CD4-positive, alpha-beta T cell (primary cell): ENCODE measurements around the gene ACVR1B. TPM values are rescaled to one million over a fixed set of nuclear protein-coding genes. Genes with fewer than 3 reads are reported as not detected.

Experiments
- ATAC-seq: fragments of 200-7000 bp; cut with Tn5 transposase; one replicate; pipeline ENCODE4 v1.10.0; 2022; ENCODE audit warnings: mild to moderate bottlenecking; ENCODE audit not compliant: poor library complexity
- CTCF ChIA-PET: fragments of 350-600 bp; sonication (Branson Sonifier 250); formaldehyde crosslinking; loops from one replicate; lab custom pipeline; 2021; ENCODE audit warnings: antibody characterized with exemption, inconsistent platforms; lab: Charles Lee
- POLR2A ChIA-PET: fragments of 350-600 bp; sonication (Branson Sonifier 250); formaldehyde crosslinking; loops from one replicate; lab custom pipeline; 2021; ENCODE audit warnings: antibody characterized with exemption, inconsistent platforms; lab: Charles Lee
- DNase-seq, 14 experiments: peaks; one replicate each; pipeline ENCODE4 v3.0.0-alpha.2; 2013 to 2020; ENCODE audit warnings: mixed read lengths in 2 of 14
- H3K27ac ChIP-seq, 2 donors: one replicate each; pipeline versions ENCODE4 v1.5.1 to v1.7.0; 2013; ENCODE audit warnings: low read length in 2 of 2, low read depth in 1 of 2, mild to moderate bottlenecking in 1 of 2
- H3K27me3 ChIP-seq, 2 experiments: 1 replicate in 1 of 2; 2 replicates in 1 of 2; pipeline versions ENCODE4 v1.6.1 to v1.7.0; 2013; ENCODE audit warnings: low read length in 2 of 2, control low read depth in 1 of 2, mild to moderate bottlenecking in 1 of 2, moderate library complexity in 1 of 2; ENCODE audit not compliant: insufficient read depth in 2 of 2, control insufficient read depth in 1 of 2
- H3K36me3 ChIP-seq: one replicate; pipeline ENCODE4 v1.6.1; 2013; ENCODE audit warnings: low read length, control low read depth; ENCODE audit not compliant: insufficient read depth
- H3K4me1 ChIP-seq: one replicate; pipeline ENCODE4 v1.6.1; 2013; ENCODE audit warnings: low read length, control low read depth; ENCODE audit not compliant: insufficient read depth
- H3K4me3 ChIP-seq: one replicate; pipeline ENCODE4 v1.5.1; 2013; ENCODE audit warnings: mild to moderate bottlenecking, low read length, moderate library complexity
- H3K9me3 ChIP-seq, 2 experiments: 1 replicate in 1 of 2; 2 replicates in 1 of 2; pipeline versions ENCODE4 v1.6.1 to v1.7.0; 2013; ENCODE audit warnings: low read length in 2 of 2, mild to moderate bottlenecking in 2 of 2, control low read depth in 1 of 2, moderate library complexity in 1 of 2; ENCODE audit not compliant: control insufficient read depth in 1 of 2, insufficient read depth in 1 of 2
- H3K27ac Mint-ChIP-seq: one replicate; pipeline ENCODE4 v1.8.0; 2020; ENCODE audit warnings: mixed read lengths
- H3K27me3 Mint-ChIP-seq: one replicate; pipeline ENCODE4 v1.8.0; 2021; ENCODE audit warnings: mixed read lengths
- H3K36me3 Mint-ChIP-seq: one replicate; pipeline ENCODE4 v1.8.0; 2021; ENCODE audit warnings: low read depth, mixed read lengths
- H3K4me1 Mint-ChIP-seq: one replicate; pipeline ENCODE4 v1.8.0; 2021; ENCODE audit warnings: low read depth, mixed read lengths
- H3K4me3 Mint-ChIP-seq: one replicate; pipeline ENCODE4 v1.8.0; 2020; ENCODE audit warnings: mild to moderate bottlenecking, mixed read lengths
- H3K9me3 Mint-ChIP-seq: one replicate; pipeline ENCODE4 v1.8.0; 2020; ENCODE audit warnings: mixed read lengths
- intact Hi-C, 2 experiments: fragments of 100-400 bp; cut with DNase I in 1 of 2; cut with micrococcal nuclease in 1 of 2; formaldehyde crosslinking; loops; one replicate each; pipeline versions ENCODE4 v1.15.1 to v1.9.0; 2023 to 2025; cut with DNase I, micrococcal nuclease
- total RNA-seq, 174 experiments: library from RNA in 2 of 174; stranded (reverse) in 2 of 174; gene quantifications; one replicate each; pipeline ENCODE4 v1.2.3 and lab custom pipeline; 2021 to 2026
- TF ChIP-seq, protein P1 (sequence below): fragments of 200-600 bp; IDR thresholded peaks from one replicate; pipeline ENCODE4 v1.8.0; 2022; ENCODE audit warnings: antibody characterized with exemption, mild to moderate bottlenecking

The ACVR1B gene
- total RNA-seq, 2 experiments from 2014 or later = 14.2 to 14.5 TPM

DNA sequence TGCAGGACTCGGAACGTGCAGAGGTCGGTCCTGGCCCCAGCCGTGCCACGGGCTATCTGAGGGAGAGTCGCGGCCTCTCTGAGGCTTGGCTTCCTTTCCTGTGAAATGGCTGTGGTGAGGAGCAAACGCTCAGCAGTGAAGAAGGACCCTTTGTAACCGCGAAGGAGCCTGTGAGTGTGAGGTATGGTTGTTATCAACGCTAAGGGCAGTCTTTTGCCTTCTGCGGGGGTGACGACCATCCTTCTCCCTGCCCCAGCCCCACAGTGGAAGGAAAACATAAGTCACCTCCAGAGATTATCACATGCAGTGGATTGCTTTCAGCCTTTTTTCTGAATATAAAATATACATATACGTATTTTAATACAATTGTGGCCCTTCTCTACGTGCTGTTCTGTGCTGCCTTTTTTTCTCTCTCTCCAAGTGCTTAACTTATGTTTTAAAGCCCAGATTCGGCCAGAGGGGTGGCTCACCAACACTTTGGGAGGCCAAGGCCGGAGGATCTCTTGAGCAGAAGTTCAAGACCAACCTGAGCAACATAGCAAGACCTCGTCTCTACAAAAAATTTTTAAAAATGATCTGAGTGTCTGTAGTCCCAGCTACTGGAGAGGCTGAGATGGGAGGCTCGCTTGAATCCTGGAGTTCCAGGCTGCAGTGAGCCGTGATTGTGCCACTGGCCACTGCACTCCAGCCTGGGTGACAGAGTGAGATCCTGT, 72.6 kb downstream of the ACVR1B start:
- H3K36me3 ChIP-seq = no peaks in the 10 kb centered on the region
- H3K4me1 Mint-ChIP-seq = peaks cover 39% of the 10 kb centered on the region

DNA sequence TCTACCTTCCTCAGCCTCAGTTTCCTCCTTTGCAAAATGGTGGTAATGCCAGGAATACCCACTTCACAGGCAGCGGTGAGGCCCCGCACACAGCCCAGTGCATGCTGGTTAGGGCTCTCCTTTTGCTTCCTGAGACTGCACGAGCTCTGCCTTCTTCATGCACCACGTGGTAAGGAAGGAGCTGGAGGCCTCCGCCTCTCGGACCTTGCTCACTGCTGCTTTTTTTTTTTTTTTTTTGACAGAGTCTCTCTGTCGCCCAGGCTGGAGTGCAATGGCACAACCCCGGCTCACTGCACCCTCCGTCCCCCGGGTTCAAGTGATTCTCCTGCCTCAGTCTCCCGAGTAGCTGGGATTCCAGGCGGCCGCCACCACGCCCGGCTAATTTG, 73.3 kb downstream of the ACVR1B start:
- Mint-ChIP-seq H3K4me3 (peak overlapping the region; percentile 90), H3K9me3 (no peaks in the 10 kb centered on the region), H3K27ac (peak overlapping the region; percentile 77), H3K36me3 (no peaks in the 10 kb centered on the region), H3K4me1 (peaks cover 39% of the 10 kb centered on the region), H3K27me3 (no peaks in the 10 kb centered on the region)
- no peaks in the 10 kb centered on the region for H3K36me3 ChIP-seq
- intact Hi-C loops = loop anchor here (1.0 to 10.0 kb wide), 9 partner anchors 18 to 980 kb away; partner anchors contain the start of genes ATG101 (in 2 of the 2), ACVR1B (in 1 of the 2), EIF4B (in 1 of the 2) and NR4A1 (in 1 of the 2)
- DNase-seq (peak in 7 of 14 experiments; percentile 17 to 73 (median 58)), ATAC-seq (no peak)
- TF ChIP-seq, protein P1, sequence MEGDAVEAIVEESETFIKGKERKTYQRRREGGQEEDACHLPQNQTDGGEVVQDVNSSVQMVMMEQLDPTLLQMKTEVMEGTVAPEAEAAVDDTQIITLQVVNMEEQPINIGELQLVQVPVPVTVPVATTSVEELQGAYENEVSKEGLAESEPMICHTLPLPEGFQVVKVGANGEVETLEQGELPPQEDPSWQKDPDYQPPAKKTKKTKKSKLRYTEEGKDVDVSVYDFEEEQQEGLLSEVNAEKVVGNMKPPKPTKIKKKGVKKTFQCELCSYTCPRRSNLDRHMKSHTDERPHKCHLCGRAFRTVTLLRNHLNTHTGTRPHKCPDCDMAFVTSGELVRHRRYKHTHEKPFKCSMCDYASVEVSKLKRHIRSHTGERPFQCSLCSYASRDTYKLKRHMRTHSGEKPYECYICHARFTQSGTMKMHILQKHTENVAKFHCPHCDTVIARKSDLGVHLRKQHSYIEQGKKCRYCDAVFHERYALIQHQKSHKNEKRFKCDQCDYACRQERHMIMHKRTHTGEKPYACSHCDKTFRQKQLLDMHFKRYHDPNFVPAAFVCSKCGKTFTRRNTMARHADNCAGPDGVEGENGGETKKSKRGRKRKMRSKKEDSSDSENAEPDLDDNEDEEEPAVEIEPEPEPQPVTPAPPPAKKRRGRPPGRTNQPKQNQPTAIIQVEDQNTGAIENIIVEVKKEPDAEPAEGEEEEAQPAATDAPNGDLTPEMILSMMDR = no peak
- peak overlapping the region; percentile 57 to 78 for H3K27ac ChIP-seq
- POLR2A ChIA-PET = interaction anchor here (0.6 to 8.2 kb wide), 15 partner anchors 17 to 1302 kb away, joined by 3 to 73 read pairs (median 6); partner anchors contain the start of genes ATG101, NR4A1 and TAMALIN
- CTCF ChIA-PET = interaction anchor here (0.7 to 9.5 kb wide), 31 partner anchors 11 to 204 kb away, joined by 3 to 184 read pairs (median 7); partner anchors contain the start of genes ACVR1B, ATG101, NR4A1 and SMIM41
- peaks cover 46% of the 10 kb centered on the region for H3K4me1 ChIP-seq
- H3K4me3 ChIP-seq = peak overlapping the region; percentile 54
- H3K9me3 ChIP-seq = no peaks in the 10 kb centered on the region
- no peaks in the 10 kb centered on the region for H3K27me3 ChIP-seq

More for the DNA sequence above, 72.6 kb downstream of the ACVR1B start:
- POLR2A ChIA-PET = interaction anchor here (0.8 to 8.2 kb wide), 11 partner anchors 8 to 843 kb away, joined by 3 to 73 read pairs (median 10); partner anchors contain the start of genes ATG101, NR4A1 and TAMALIN
- no peaks in the 10 kb centered on the region for H3K27me3 Mint-ChIP-seq
- ATAC-seq (peak; percentile 2), DNase-seq (peak in 1 of 14 experiments; percentile 34)
- H3K4me3 ChIP-seq = peak overlapping the region; percentile 54
- H3K36me3 Mint-ChIP-seq = no peaks in the 10 kb centered on the region
- peak overlapping the region; percentile 89 for H3K4me3 Mint-ChIP-seq
- peak overlapping the region; percentile 77 for H3K27ac Mint-ChIP-seq
- H3K9me3 Mint-ChIP-seq = no peaks in the 10 kb centered on the region
- H3K27me3 ChIP-seq = no peaks in the 10 kb centered on the region
- H3K4me1 ChIP-seq = peaks cover 46% of the 10 kb centered on the region
- H3K9me3 ChIP-seq = no peaks in the 10 kb centered on the region
- intact Hi-C loops = loop anchor here (1.0 to 10.0 kb wide), 6 partner anchors 17 to 981 kb away; partner anchors contain the start of genes ACVR1B (in 1 of the 2), ATG101 (in 1 of the 2), EIF4B (in 1 of the 2) and TAMALIN (in 1 of the 2)
- CTCF ChIA-PET = interaction anchor here (0.7 to 9.5 kb wide), 15 partner anchors 10 to 203 kb away, joined by 3 to 184 read pairs (median 14); partner anchors contain the start of genes ATG101, NR4A1, SMIM41 and TAMALIN
- peak overlapping the region; percentile 37 to 78 for H3K27ac ChIP-seq
- TF ChIP-seq, protein P1 = peak; percentile 56

DNA sequence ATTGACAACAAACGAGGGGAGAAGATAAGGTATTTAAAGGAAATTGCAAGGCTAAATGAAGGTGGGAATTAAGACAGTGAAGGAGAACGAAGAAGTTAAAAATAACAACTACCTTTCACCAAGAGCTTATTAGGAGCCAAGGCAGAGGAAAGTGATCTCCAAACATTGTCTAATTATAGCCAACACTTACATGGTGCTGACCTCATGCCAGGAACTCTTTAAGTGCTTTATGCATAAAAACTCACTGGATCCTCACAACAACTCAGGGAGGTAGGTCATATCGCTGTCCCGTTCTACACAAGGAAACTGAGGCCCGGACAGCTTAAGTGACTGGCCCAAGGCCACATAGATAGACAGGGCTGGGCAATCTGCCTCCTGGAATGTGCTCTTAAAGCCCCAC, 74.8 kb downstream of the ACVR1B start:
- H3K27ac Mint-ChIP-seq = peak overlapping the region; percentile 77
- Histone ChIP-seq H3K9me3 (no peaks in the 10 kb centered on the region), H3K4me1 (peaks cover 37% of the 10 kb centered on the region), H3K4me3 (no peak overlapping the region), H3K36me3 (no peaks in the 10 kb centered on the region), H3K27me3 (no peaks in the 10 kb centered on the region), H3K27ac (no peak overlapping the region)
- no peaks in the 10 kb centered on the region for H3K27me3 Mint-ChIP-seq
- ChIA-PET POLR2A (interaction anchor here (0.9 to 5.0 kb wide), 9 partner anchors 10 to 205 kb away, joined by 3 to 51 read pairs (median 8); partner anchors contain the start of genes ATG101 and NR4A1), CTCF (interaction anchor here (1.0 to 9.5 kb wide), 18 partner anchors 9 to 980 kb away, joined by 3 to 184 read pairs (median 13); partner anchors contain the start of genes ATG101, EIF4B, NR4A1 and SMIM41)
- H3K4me1 Mint-ChIP-seq = peaks cover 25% of the 10 kb centered on the region
- H3K4me3 Mint-ChIP-seq = no peak overlapping the region
- DNase-seq = no peak
- TF ChIP-seq, protein P1 = no peak
- intact Hi-C loops = loop anchor here in 1 of 2 experiments (10.0 kb wide), 1 partner anchor 979 kb away; the partner anchor contains the start of gene EIF4B
- H3K36me3 Mint-ChIP-seq = no peaks in the 10 kb centered on the region
- ATAC-seq = no peak
- H3K9me3 Mint-ChIP-seq = no peaks in the 10 kb centered on the region
